ENCODE measurements around the gene E4F1. TPM values are rescaled to one million over a fixed set of nuclear protein-coding genes. Genes with fewer than 3 reads are reported as not detected.
"Not testable (repeated sequence)": the region's sequence is repeated elsewhere in the genome, so short reads cannot be mapped to it uniquely, and the experiment has no call there.

Gene E4F1
- total and polyA plus RNA-seq, 2 of the 8 experiments (the other 6 are each of a cell fraction or from before 2014, with no cell fraction given), result 22.2 to 27.0 TPM

GRCh38 chr16:2263026-2263425, 39.6 kb downstream of the E4F1 start:
- H2BK5ac ChIP-seq (ENCODE audit: low read depth, low read length); H4K8ac ChIP-seq (ENCODE audit: extremely low read depth, insufficient read depth, low read length); H3K4me2 ChIP-seq (ENCODE audit: insufficient read depth in 1 of 2, low read depth in 2 of 2, low read length in 2 of 2); H3K79me1 ChIP-seq (ENCODE audit: low read depth, low read length); H2BK15ac ChIP-seq (ENCODE audit: low read length); DNase-seq (ENCODE audit: low read depth in 1 of 2, low spot score in 2 of 2); H2BK120ac ChIP-seq (replicated peaks; ENCODE audit: low read depth, low read length); H4K5ac ChIP-seq (ENCODE audit: insufficient read length, low read depth, low read length); H2AK5ac ChIP-seq (ENCODE audit: low read depth, low read length); H3K27ac ChIP-seq (ENCODE audit: low read depth, low read length); FAIRE-seq; H3K4me1 ChIP-seq (replicated peaks in 1 of 4; ENCODE audit: control insufficient read depth in 3 of 4, insufficient read depth in 4 of 4, low read length in 3 of 4); H3K23me2 ChIP-seq (ENCODE audit: low read depth, low read length); H3K4ac ChIP-seq (replicated peaks; ENCODE audit: insufficient read length, low read depth, low read length); H3K9ac ChIP-seq (replicated peaks in 1 of 4; ENCODE audit: extremely low read depth in 1 of 4, low read depth in 3 of 4, low read length in 3 of 4); H3K14ac ChIP-seq (ENCODE audit: insufficient read length); H3K9me3 ChIP-seq (ENCODE audit: insufficient read depth in 2 of 2, low read depth in 1 of 2, low read length in 1 of 2); H3K27me3 ChIP-seq (replicated peaks in 1 of 4; ENCODE audit: control insufficient read depth in 3 of 4, extremely low read depth in 1 of 4, insufficient read depth in 3 of 4, low read length in 3 of 4); H3K18ac ChIP-seq (ENCODE audit: extremely low read depth, low read length); H3K23ac ChIP-seq (ENCODE audit: insufficient read length); H3K4me3 ChIP-seq (ENCODE audit: extremely low read depth in 1 of 4, insufficient read depth in 2 of 4, low read depth in 3 of 4, low read length in 4 of 4); H2AFZ ChIP-seq (ENCODE audit: low read length); H3K56ac ChIP-seq (replicated peaks; ENCODE audit: insufficient read length, low read depth, low read length); H2BK12ac ChIP-seq (ENCODE audit: low read depth, low read length); H4K91ac ChIP-seq (replicated peaks; ENCODE audit: insufficient read length, low read length); H2BK20ac ChIP-seq (ENCODE audit: low read length): not testable (repeated sequence)
- Histone ChIP-seq H4K20me1 (replicated peaks in 1 of 2; ENCODE audit: control insufficient read depth in 1 of 2, insufficient read depth in 2 of 2, low read length in 2 of 2) (peaks cover 24 to 36% of the 10 kb centered on the region in 2 experiments), H3K79me2 (ENCODE audit: control insufficient read depth in 1 of 2, insufficient read depth in 2 of 2, low read length in 2 of 2) (peaks cover 48 to 77% of the 10 kb centered on the region in 2 experiments), H3K36me3 (ENCODE audit: control insufficient read depth in 2 of 4, insufficient read depth in 4 of 4, low read length in 3 of 4) (peaks cover 33 to 63% (median 47%) of the 10 kb centered on the region in 4 experiments)
- POLR2A ChIA-PET (ENCODE audit: partially characterized antibody), result interaction anchor here (0.6 to 13.7 kb wide), 17 partner anchors 8 to 269 kb away, joined by 3 to 228 read pairs (median 3); partner anchors contain the start of genes BRICD5 and ECI1
- CTCF ChIA-PET (ENCODE audit: partially characterized antibody), result interaction anchor here (0.7 to 3.6 kb wide), 7 partner anchors 8 to 80 kb away, joined by 3 to 13 read pairs (median 4); partner anchors contain the start of gene ECI1
- 93% methylated on average over 14 of the region's 14 CpGs; no CpG with 5 or more reads in 1 of the 2 experiments for WGBS, 2 experiments (ENCODE audit: extremely low coverage in 1 of 2, insufficient coverage in 1 of 2, insufficient read length in 1 of 2, insufficient replicate concordance in 2 of 2, low coverage in 1 of 2, low lambda C conversion rate in 2 of 2, missing lambda C conversion rate in 1 of 2)
